Esophagus squamous epithelium (tissue), 4 donors: ENCODE measurements around the gene AEBP2.

Experiments used
- POLR2A ChIP-seq, 4 donors: fragments of 450-650 bp; IDR thresholded peaks; one replicate each; pipeline ENCODE4 v1.6.1; 2017; ENCODE audit warnings: antibody characterized with exemption in 4 of 4, mild to moderate bottlenecking in 4 of 4, moderate library complexity in 3 of 4
- TF ChIP-seq, protein P1 (sequence below), 6 experiments: fragments of 450-650 bp in 4 of 6; fragments of 200-600 bp in 2 of 6; sonication (generic) in 2 of 6; IDR thresholded peaks; one replicate each; pipeline ENCODE4 v1.5.1; 2016 to 2019; ENCODE audit warnings: antibody characterized with exemption in 6 of 6, mild to moderate bottlenecking in 4 of 6, moderate library complexity in 4 of 6

DNA sequence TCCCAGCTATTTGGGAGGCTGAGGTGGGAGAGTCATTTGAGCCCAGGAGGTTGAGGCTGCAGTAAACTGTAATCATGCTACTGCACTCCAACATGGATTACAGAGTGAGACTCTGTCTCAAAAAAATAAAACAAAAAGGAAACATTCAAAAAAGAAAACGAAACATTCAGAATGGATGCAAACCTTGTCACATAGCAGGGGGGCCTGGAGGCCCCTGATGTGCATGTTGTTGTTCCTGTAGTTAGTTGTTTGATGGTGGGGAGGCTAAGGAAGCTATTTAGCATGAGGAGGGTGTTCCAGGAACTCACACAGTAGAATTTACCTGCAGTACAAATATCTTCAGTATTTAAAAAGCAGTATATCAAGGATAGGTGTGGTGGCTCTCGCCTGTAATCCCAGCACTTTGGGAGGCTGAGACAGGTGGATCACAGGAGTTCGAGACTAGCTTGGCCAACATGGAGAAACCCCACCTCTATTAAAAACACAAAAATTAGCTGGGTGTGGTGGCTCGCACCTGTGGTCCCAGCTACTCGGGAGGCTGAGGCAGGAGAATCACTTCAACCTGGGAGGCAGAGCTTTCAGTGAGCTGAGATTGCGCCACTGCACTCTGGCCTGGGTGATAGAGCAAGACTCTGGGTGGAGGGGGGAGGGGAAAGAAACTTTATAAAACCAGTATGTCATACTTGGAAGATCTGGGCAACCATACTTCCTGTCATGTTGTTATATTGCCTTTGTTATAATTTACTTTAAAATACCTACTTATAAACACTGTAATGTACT, 17.6 kb upstream of the AEBP2 start:
- TF ChIP-seq POLR2A (IDR thresholded peaks at IDR 0.05), result no peak
- TF ChIP-seq, protein P1, sequence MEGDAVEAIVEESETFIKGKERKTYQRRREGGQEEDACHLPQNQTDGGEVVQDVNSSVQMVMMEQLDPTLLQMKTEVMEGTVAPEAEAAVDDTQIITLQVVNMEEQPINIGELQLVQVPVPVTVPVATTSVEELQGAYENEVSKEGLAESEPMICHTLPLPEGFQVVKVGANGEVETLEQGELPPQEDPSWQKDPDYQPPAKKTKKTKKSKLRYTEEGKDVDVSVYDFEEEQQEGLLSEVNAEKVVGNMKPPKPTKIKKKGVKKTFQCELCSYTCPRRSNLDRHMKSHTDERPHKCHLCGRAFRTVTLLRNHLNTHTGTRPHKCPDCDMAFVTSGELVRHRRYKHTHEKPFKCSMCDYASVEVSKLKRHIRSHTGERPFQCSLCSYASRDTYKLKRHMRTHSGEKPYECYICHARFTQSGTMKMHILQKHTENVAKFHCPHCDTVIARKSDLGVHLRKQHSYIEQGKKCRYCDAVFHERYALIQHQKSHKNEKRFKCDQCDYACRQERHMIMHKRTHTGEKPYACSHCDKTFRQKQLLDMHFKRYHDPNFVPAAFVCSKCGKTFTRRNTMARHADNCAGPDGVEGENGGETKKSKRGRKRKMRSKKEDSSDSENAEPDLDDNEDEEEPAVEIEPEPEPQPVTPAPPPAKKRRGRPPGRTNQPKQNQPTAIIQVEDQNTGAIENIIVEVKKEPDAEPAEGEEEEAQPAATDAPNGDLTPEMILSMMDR (IDR thresholded peaks at IDR 0.05), result no peak
